ENCODE results near the gene NLGN1. TPM values are rescaled to one million over a fixed set of nuclear protein-coding genes. Genes with fewer than 3 reads are reported as not detected.

Gene NLGN1
- polyA plus RNA-seq, 1 donor from 2014 or later = 2.7 TPM

- Histone ChIP-seq H3K27ac (ENCODE audit: low read length) (no peak overlapping the region), H3K79me2 (replicated peaks; ENCODE audit: insufficient read depth, low read length) (no peaks in the 10 kb centered on the region), H3K9ac (ENCODE audit: low read length) (no peak overlapping the region), H3K4me2 (ENCODE audit: low read length) (no peak overlapping the region), H3K4me3 (ENCODE audit: low read length) (no peak overlapping the region), H3K9me3 (ENCODE audit: low read length) (no peaks in the 10 kb centered on the region), H3K9me2 (ENCODE audit: insufficient read depth, low read length) (no peaks in the 10 kb centered on the region), H3F3A (ENCODE audit: insufficient read depth, low read length, poor library complexity, severe bottlenecking) (no peaks in the 10 kb centered on the region), H3K36me3 (ENCODE audit: insufficient read depth, low read length) (no peaks in the 10 kb centered on the region), H3K27me3 (ENCODE audit: insufficient read depth, low read depth, low read length) (no peaks in the 10 kb centered on the region), H4K20me1 (ENCODE audit: insufficient read depth) (no peaks in the 10 kb centered on the region), H2AFZ (ENCODE audit: low read depth, low read length) (no peak overlapping the region)
- TF ChIP-seq SMC3 (conservative IDR thresholded peaks at IDR 0.05; ENCODE audit: poor library complexity) = no peak
- no peak for TF ChIP-seq TAF1 (IDR thresholded peaks at IDR 0.05; ENCODE audit: low read depth)
- no peak for TF ChIP-seq POLR2AphosphoS5 (IDR thresholded peaks at IDR 0.05)
- no peak for TF ChIP-seq RAD21 (conservative IDR thresholded peaks at IDR 0.05)
- TF ChIP-seq MXI1 (conservative IDR thresholded peaks at IDR 0.05; ENCODE audit: poor library complexity, severe bottlenecking) = no peak
- no peak for TF ChIP-seq EZH2 (IDR thresholded peaks at IDR 0.05; ENCODE audit: borderline replicate concordance, insufficient read depth, low read length, poor library complexity, severe bottlenecking)
- no peak for TF ChIP-seq REST (IDR thresholded peaks at IDR 0.05; ENCODE audit: borderline replicate concordance)
- TF ChIP-seq EP300 (conservative IDR thresholded peaks at IDR 0.05; ENCODE audit: poor library complexity, severe bottlenecking) = no peak
- no peak for TF ChIP-seq CTCF (IDR thresholded peaks at IDR 0.05; ENCODE audit: poor library complexity, severe bottlenecking)
Observed at GRCh38 chr3:173901649-173902048, 504.1 kb downstream of the NLGN1 start.

- Histone ChIP-seq H3K9me3 (ENCODE audit: low read length) (no peaks in the 10 kb centered on the region), H3F3A (ENCODE audit: insufficient read depth, low read length, poor library complexity, severe bottlenecking) (no peaks in the 10 kb centered on the region), H3K4me3 (ENCODE audit: low read length) (no peak overlapping the region), H3K27me3 (ENCODE audit: insufficient read depth, low read depth, low read length) (no peaks in the 10 kb centered on the region), H4K20me1 (ENCODE audit: insufficient read depth) (no peaks in the 10 kb centered on the region), H3K36me3 (ENCODE audit: insufficient read depth, low read length) (no peaks in the 10 kb centered on the region), H3K4me2 (ENCODE audit: low read length) (no peak overlapping the region), H3K9ac (ENCODE audit: low read length) (no peak overlapping the region), H3K79me2 (replicated peaks; ENCODE audit: insufficient read depth, low read length) (no peaks in the 10 kb centered on the region), H2AFZ (ENCODE audit: low read depth, low read length) (no peak overlapping the region), H3K9me2 (ENCODE audit: insufficient read depth, low read length) (no peaks in the 10 kb centered on the region), H3K27ac (ENCODE audit: low read length) (no peak overlapping the region)
- TF ChIP-seq MXI1 (conservative IDR thresholded peaks at IDR 0.05; ENCODE audit: poor library complexity, severe bottlenecking) (no peak), EP300 (conservative IDR thresholded peaks at IDR 0.05; ENCODE audit: poor library complexity, severe bottlenecking) (no peak), RAD21 (conservative IDR thresholded peaks at IDR 0.05) (no peak), TAF1 (IDR thresholded peaks at IDR 0.05; ENCODE audit: low read depth) (no peak), SMC3 (conservative IDR thresholded peaks at IDR 0.05; ENCODE audit: poor library complexity) (no peak), POLR2AphosphoS5 (IDR thresholded peaks at IDR 0.05) (no peak), CTCF (IDR thresholded peaks at IDR 0.05; ENCODE audit: poor library complexity, severe bottlenecking) (no peak), REST (IDR thresholded peaks at IDR 0.05; ENCODE audit: borderline replicate concordance) (no peak), EZH2 (IDR thresholded peaks at IDR 0.05; ENCODE audit: borderline replicate concordance, insufficient read depth, low read length, poor library complexity, severe bottlenecking) (no peak)
Observed at GRCh38 chr3:173902401-173902800, 504.9 kb downstream of the NLGN1 start.

Measured in neural cell (in vitro differentiated cells).